Mammary epithelial cell (primary cell): ENCODE measurements around the gene NUP93.

Source experiments
- CTCF ChIP-seq, 2 donors: IDR thresholded peaks in 1 of 2; conservative IDR thresholded peaks in 1 of 2; 2 replicates each; pipeline ENCODE4 v1.5.1; 2011 to 2012; ENCODE audit warnings: inconsistent platforms in 2 of 2, low read length in 2 of 2, mild to moderate bottlenecking in 2 of 2, control low read depth in 1 of 2, low read depth in 1 of 2; ENCODE audit not compliant: insufficient read depth in 1 of 2; ENCODE audit errors: extremely low read depth in 1 of 2
- EZH2 ChIP-seq: IDR thresholded peaks from 2 replicates; pipeline ENCODE4 v1.6.1; 2012; ENCODE audit warnings: low read length, inconsistent platforms, borderline replicate concordance

- no peak for TF ChIP-seq CTCF (conservative IDR thresholded peaks at IDR 0.05 in 1 of 2, IDR thresholded peaks at IDR 0.05 in 1 of 2; ENCODE audit: extremely low read depth in 1 of 2, insufficient read depth in 1 of 2, low read depth in 1 of 2, low read length in 2 of 2)
- TF ChIP-seq EZH2, result no peak
These were observed 19.7 kb upstream of the NUP93 start for GRCh38 chr16:56710181-56710737.
